ENCODE data around the gene PLEKHA3.

- no peak for TF ChIP-seq POLR2A (IDR thresholded peaks at IDR 0.05)
- no peak for TF ChIP-seq CTCF (IDR thresholded peaks at IDR 0.05)
Observed at GRCh38 chr2:178529194-178529593, 48.9 kb downstream of the PLEKHA3 start.

Data from heart left ventricle (tissue), 13 donors.